ENCODE results near the gene SPIN2A.
"Not testable (repeated sequence)": the region's sequence is repeated elsewhere in the genome, so short reads cannot be mapped to it uniquely, and the experiment has no call there.

The SPIN2A gene

DNA sequence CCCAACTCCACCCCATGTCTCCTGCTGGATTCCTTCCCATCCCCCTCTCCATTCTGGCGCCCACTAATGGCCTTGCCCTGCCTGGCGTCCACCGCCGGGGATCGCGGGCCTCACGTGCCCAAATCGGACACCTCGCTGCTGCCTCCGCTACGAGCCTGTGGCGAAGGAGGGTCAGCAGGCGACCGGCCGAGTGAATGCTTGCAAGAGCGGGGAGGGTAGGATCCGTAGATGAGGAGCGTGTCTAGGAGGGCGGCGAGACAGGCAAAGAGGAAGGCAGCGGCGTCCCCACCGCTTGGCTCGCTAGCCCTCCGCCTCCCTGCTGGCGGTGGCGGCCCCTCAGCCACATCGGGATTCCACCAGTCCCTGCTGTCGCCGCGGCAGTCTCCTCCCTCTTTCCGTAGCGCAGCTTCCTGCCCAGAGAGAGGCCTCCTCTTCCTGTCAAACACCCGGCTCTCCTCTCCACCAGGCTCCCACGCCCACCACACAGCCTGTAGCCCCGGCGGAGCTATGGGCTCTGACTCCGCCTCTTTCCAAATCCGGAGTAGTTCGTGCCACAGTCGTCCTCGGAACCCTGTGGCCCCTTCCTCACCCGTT is 15.9 kb downstream of the SPIN2A start, which contains the start of gene SPIN2B:
Gene SPIN2B (minus strand): TSS at position 387 of the 594 bp plus-strand sequence.
- peak within 1 kb of the TSS; percentile 63 for H3K4me3 ChIP-seq (ENCODE audit: low read length)
- peak; percentile 72 for DNase-seq (ENCODE audit: low read depth)
- TF ChIP-seq, protein P1, sequence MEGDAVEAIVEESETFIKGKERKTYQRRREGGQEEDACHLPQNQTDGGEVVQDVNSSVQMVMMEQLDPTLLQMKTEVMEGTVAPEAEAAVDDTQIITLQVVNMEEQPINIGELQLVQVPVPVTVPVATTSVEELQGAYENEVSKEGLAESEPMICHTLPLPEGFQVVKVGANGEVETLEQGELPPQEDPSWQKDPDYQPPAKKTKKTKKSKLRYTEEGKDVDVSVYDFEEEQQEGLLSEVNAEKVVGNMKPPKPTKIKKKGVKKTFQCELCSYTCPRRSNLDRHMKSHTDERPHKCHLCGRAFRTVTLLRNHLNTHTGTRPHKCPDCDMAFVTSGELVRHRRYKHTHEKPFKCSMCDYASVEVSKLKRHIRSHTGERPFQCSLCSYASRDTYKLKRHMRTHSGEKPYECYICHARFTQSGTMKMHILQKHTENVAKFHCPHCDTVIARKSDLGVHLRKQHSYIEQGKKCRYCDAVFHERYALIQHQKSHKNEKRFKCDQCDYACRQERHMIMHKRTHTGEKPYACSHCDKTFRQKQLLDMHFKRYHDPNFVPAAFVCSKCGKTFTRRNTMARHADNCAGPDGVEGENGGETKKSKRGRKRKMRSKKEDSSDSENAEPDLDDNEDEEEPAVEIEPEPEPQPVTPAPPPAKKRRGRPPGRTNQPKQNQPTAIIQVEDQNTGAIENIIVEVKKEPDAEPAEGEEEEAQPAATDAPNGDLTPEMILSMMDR (IDR thresholded peaks at IDR 0.05; ENCODE audit: insufficient read depth, low read depth, low read length, missing control alignments): no peak

DNA sequence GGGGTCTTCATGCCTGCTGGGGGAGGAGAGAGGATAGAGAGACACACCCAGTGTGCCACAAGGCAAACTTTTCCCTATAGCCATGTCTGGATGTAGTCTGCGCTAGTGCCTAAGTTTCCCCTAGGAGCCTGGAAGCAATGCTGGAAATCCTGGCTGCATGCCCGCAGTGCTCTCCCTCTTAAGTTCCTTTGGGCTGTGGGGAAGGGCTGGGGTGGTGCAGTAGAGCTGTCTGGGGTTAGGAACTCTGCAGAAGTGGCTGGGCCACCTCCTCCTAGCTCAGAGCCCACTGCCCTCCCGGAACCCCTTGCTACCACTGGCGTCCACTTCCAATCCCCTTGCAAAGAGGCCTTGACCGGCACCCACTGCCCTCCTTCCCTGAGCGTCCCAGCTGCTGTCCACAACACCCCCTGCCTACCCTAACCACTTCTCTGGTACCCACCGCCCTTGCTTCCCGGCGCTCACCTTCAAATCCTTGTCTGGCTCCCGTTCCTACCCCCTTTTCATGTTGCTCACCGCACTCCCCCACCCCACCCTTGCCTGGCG is 16.5 kb downstream of the SPIN2A start:
- peak overlapping the region; percentile 63 for H3K4me3 ChIP-seq (ENCODE audit: low read length)
- DNase-seq (ENCODE audit: low read depth): not testable (repeated sequence)

DNA sequence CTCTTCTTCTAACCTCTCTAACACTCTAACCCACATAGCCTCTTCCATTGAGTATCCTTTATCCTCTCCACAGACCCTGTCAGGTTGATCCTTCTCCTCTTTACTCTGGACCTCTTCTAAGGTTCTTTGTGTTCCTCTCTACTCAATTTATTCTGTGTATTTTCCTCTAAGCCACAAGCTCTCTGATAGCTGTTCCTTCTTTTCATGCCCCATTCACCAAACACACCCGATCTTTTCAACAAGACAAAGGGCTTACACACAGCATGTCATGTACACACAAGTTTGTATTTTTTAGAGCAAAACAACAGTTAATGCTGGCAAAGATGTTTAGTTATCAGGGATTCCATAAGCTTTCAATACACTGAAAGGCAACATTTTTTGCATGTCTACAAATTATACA is 17.8 kb downstream of the SPIN2A start:
- H3K4me3 ChIP-seq (ENCODE audit: low read length): no peak overlapping the region
- TF ChIP-seq, protein P1 (IDR thresholded peaks at IDR 0.05; ENCODE audit: insufficient read depth, low read depth, low read length, missing control alignments): no peak
- no peak for DNase-seq (ENCODE audit: low read depth)

DNA sequence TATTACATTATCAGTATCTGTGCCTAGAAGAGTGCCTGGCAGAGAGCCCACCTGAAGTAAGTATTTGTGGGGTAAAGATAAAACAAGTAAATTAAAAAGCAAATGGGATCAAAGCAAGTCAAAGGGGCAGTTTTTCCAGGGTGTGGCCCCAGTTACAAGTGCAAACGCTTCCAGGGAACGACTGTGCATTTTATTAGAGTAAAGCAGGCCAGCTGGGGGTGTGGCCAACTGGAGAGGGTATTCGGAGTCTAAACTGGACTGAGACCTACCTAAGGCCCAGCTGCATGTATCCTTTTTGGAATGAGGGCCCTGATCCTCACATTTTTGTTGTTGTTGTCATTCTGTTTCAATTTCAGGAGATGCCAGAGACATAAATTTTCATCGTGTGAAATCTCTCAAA is 19.6 kb downstream of the SPIN2A start:
- H3K4me3 ChIP-seq (ENCODE audit: low read length); DNase-seq (ENCODE audit: low read depth): not testable (repeated sequence)

DNA sequence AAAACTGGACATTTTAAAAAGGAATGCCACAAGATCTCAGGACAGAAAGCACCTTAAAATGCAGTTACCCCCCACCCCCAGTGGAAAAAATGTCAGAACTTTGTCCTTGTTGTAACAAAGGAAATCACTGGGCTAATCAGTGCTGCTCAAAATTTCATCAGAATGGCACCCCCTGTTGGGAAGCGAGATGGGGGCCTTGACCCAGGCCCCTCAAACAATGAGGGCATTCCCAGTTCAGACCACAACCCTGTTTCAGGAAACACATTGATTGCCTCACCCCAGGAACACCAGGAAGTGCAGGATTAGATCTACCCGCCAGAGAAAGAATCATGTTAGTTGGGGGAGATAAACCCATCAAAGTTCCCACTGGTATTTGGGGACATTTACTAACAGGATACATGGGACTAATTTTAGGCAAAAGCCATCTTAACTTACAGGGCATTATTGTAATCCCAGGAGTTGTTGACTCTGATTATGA is 32.2 kb downstream of the SPIN2A start:
- DNase-seq (ENCODE audit: low read depth): no peak
- H3K4me3 ChIP-seq (ENCODE audit: low read length): no peak overlapping the region
- TF ChIP-seq, protein P1 (IDR thresholded peaks at IDR 0.05; ENCODE audit: insufficient read depth, low read depth, low read length, missing control alignments): no peak

DNA sequence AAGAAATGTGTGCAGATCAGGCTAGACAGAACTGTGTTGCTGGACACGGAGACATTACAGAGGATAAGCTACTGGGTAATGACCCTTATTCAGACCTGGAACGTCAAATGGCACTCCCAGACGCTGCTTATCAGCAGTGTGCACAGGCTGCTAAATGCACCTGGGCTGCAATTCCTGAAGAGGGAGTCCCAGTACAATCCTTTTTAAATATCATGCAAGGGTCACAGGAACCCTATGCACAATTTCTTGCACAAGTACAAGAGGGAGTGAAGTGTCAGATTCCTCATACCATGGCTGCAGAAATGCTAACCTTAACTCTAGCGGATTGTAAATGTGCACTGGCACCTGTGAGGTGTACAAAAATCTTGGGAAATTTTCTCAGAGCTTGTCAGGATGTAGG is 32.8 kb downstream of the SPIN2A start:
- DNase-seq (ENCODE audit: low read depth): no peak
- TF ChIP-seq, protein P1 (IDR thresholded peaks at IDR 0.05; ENCODE audit: insufficient read depth, low read depth, low read length, missing control alignments): no peak
- no peak overlapping the region for H3K4me3 ChIP-seq (ENCODE audit: low read length)

DNA sequence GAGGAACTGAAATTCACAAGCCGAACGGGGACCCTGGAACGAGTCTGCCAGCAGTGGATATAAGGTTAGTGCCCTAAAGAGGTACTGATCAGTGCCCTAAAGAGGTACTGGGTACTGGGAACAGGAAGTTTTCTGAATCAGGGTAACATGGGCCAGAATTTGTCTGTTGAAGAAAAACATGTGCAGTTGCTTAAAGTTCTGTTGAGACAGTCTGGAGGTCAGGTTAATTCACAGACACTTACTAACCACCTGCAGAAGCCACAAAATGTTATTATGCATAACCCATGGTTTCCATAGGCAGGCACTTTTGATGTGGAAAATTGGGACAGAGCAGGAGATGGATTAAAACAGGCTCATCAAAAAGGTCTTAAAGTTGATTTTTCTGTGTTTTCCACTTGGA is 33.7 kb downstream of the SPIN2A start:
- H3K4me3 ChIP-seq (ENCODE audit: low read length): no peak overlapping the region
- DNase-seq (ENCODE audit: low read depth): no peak
- TF ChIP-seq, protein P1 (IDR thresholded peaks at IDR 0.05; ENCODE audit: insufficient read depth, low read depth, low read length, missing control alignments): no peak

DNA sequence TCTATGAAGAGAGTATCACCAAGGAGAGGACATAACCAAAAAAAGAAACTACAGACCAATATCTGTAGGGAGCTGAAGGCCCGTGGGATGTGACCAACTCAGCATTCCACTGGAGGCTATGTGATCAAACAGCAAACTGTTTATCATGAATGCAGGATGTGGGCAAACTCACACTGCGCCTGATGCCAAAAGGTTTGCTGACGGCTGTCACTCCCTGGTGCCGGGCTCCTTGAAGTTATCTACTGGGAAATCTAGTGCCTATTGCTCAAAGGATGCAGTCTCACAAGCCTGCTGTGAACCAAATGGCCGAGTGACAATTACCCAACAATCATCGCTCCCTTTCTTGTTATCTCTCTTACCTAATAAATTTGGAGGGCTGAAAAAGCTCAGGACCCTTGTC is 34.3 kb downstream of the SPIN2A start:
- H3K4me3 ChIP-seq (ENCODE audit: low read length); DNase-seq (ENCODE audit: low read depth): not testable (repeated sequence)
